KMS-11 (cell line): ENCODE results near the gene CTXND1.

Experiments used
- H2AFZ ChIP-seq: fragments of 200-600 bp; sonication (generic); 2 replicates; pipeline ENCODE4 v1.6.1; 2016; ENCODE audit warnings: antibody characterized with exemption, mixed run types, low read depth
- H3K27ac ChIP-seq: fragments of 200-600 bp; sonication (generic); 2 replicates; pipeline ENCODE4 v1.6.1; 2016; ENCODE audit warnings: mild to moderate bottlenecking, mixed run types
- H3K27me3 ChIP-seq: fragments of 200-600 bp; sonication (generic); 2 replicates; pipeline ENCODE4 v1.6.1; 2017; ENCODE audit warnings: mild to moderate bottlenecking, low read depth, mixed run types, moderate library complexity; ENCODE audit not compliant: insufficient read depth
- H3K36me3 ChIP-seq: fragments of 200-600 bp; sonication (generic); 2 replicates; pipeline ENCODE4 v1.6.1; 2017; ENCODE audit warnings: mild to moderate bottlenecking, mixed run types; ENCODE audit not compliant: insufficient read depth
- H3K4me1 ChIP-seq: fragments of 200-600 bp; sonication (generic); 2 replicates; pipeline ENCODE4 v1.6.1; 2016; ENCODE audit warnings: mild to moderate bottlenecking, low read depth, mixed run types; ENCODE audit not compliant: poor library complexity, severe bottlenecking
- H3K4me2 ChIP-seq: fragments of 200-600 bp; sonication (generic); 2 replicates; pipeline ENCODE4 v1.7.0; 2016; ENCODE audit warnings: mild to moderate bottlenecking, mixed run types
- H3K4me3 ChIP-seq: fragments of 200-600 bp; sonication (generic); IDR thresholded peaks from 2 replicates; pipeline ENCODE4 v1.6.1; 2017; ENCODE audit warnings: low read depth, low read length, mixed read lengths; ENCODE audit not compliant: insufficient read depth
- H3K79me2 ChIP-seq: fragments of 200-600 bp; sonication (generic); 2 replicates; pipeline ENCODE4 v1.6.1; 2016; ENCODE audit warnings: low read depth, mixed run types; ENCODE audit not compliant: insufficient read depth
- H3K9ac ChIP-seq: fragments of 200-600 bp; sonication (generic); 2 replicates; pipeline ENCODE4 v1.6.1; 2016; ENCODE audit warnings: mild to moderate bottlenecking, mixed run types
- H4K20me1 ChIP-seq: fragments of 200-600 bp; sonication (generic); 2 replicates; pipeline ENCODE4 v1.6.1; 2016; ENCODE audit warnings: mild to moderate bottlenecking, mixed run types; ENCODE audit not compliant: insufficient read depth
- TF ChIP-seq, protein P1 (sequence below): fragments of 200-600 bp; sonication (generic); conservative IDR thresholded peaks from 2 replicates; pipeline ENCODE4 v1.6.1; 2017; ENCODE audit warnings: low read depth, mild to moderate bottlenecking, antibody characterized with exemption, low read length, moderate library complexity, mixed read lengths

Gene CTXND1

DNA sequence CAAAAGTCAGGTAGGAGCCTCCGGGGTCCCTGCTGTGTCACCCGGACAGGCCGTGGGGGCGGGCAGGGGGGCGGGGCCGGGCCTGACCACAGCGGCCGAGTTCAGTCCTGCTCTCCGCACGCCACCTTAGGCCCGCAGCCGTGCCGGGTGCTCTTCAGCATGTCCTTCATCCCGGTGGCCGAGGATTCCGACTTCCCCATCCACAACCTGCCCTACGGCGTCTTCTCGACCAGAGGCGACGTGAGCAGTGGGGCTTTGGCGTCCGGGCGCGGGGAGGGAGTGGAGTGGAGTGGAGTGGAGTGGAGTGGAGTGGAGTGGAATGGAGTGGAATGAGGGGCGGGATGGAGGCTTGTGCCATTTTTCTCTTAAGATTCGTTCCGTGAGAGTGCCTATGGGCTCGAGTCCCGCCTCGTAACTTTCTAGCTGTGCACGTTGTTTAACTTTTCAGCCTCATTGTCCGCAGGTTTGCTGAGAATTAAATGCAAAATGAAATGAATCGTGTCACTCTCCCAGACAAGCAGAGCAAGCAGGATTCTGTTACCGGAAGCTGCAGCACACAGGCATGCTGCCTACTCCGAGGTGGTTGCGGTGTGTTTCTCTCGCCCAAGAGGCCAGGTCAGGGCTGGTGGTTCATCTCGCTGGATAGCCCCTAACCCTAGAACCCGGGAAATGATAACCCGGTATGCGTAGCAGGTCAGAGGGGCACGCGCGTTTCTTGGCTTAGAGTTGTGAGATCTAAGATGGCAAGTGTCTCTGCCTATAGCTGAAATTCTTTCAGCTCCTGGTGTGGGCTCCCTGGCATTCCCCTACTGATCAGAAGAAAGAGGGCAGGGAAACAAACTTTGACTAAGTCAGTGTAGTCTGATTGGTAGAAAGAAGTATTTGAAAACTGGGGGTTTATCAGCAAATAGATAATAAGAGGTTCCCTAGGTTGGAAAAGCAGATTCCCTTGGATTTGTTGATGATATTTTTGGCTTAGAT, 98.8 kb downstream of the CTXND1 start, which contains the start of gene FAH:
Gene FAH (plus strand): TSS at position 104 of the 981 bp plus-strand sequence. CDS start 56 bp downstream, at position 160.
- H3K36me3 ChIP-seq = no peaks in the 10 kb centered on the region
- H4K20me1 ChIP-seq = no peaks in the 10 kb centered on the region
- peak within 1 kb of the TSS; percentile 84 for H2AFZ ChIP-seq
- H3K9ac ChIP-seq = peak within 1 kb of the TSS; percentile 63
- H3K27ac ChIP-seq = peak within 1 kb of the TSS; percentile 59
- TF ChIP-seq, protein P1, sequence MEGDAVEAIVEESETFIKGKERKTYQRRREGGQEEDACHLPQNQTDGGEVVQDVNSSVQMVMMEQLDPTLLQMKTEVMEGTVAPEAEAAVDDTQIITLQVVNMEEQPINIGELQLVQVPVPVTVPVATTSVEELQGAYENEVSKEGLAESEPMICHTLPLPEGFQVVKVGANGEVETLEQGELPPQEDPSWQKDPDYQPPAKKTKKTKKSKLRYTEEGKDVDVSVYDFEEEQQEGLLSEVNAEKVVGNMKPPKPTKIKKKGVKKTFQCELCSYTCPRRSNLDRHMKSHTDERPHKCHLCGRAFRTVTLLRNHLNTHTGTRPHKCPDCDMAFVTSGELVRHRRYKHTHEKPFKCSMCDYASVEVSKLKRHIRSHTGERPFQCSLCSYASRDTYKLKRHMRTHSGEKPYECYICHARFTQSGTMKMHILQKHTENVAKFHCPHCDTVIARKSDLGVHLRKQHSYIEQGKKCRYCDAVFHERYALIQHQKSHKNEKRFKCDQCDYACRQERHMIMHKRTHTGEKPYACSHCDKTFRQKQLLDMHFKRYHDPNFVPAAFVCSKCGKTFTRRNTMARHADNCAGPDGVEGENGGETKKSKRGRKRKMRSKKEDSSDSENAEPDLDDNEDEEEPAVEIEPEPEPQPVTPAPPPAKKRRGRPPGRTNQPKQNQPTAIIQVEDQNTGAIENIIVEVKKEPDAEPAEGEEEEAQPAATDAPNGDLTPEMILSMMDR = no peak
- H3K79me2 ChIP-seq = no peaks in the 10 kb centered on the region; the same call in 1 of the 2 replicates
- H3K4me3 ChIP-seq = no peak within 1 kb of the TSS
- H3K4me2 ChIP-seq = peak within 1 kb of the TSS; percentile 81
- no peaks in the 10 kb centered on the region for H3K27me3 ChIP-seq
- peaks cover 15% of the 10 kb centered on the region for H3K4me1 ChIP-seq

DNA sequence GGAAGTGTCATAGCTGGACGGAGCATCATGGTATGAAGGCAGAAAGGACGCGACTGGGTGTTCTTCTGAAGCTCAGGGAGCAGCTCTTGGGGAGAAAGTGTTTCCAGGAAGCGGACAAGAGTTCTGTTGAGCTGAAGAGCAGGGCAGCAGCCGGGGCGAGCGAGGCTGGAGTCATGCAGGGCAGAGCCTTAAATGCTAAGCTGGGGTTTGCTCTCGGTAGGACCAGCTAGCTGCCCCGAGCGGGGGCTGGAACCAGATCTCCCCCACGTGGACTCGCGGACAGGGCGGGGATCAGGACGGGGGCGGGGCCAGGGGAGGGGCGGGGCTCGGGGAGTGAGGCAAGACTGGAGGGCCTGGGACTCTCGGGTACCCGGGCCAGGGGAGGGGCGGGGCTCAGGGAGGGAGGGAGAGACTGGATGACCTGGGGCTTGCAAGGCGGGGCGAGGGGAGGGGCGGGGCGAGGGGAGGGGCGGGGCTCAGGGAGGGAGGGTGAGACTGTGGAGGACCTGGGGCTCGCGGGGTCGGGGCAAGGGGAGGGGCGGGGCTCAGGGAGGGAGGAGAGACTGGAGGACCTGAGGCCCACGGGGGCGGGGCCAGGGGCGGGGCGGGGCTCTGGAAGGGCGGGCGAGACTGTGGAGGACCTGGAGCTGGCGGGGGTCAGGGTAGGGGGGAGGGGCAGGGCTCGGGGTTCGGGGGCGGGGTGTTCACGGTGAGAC, 99.7 kb downstream of the CTXND1 start:
- Histone ChIP-seq H3K4me1 (peaks cover 15% of the 10 kb centered on the region), H2AFZ (peak overlapping the region; percentile 84), H3K27ac (no peak overlapping the region; the same call in 1 of the 2 replicates), H3K9ac (peak overlapping the region; percentile 63; the same call in 1 of the 2 replicates), H3K27me3 (no peaks in the 10 kb centered on the region), H3K79me2 (no peaks in the 10 kb centered on the region; the same call in 1 of the 2 replicates), H3K4me2 (peak overlapping the region; percentile 33), H3K4me3 (no peak overlapping the region), H4K20me1 (no peaks in the 10 kb centered on the region), H3K36me3 (no peaks in the 10 kb centered on the region)
- TF ChIP-seq, protein P1 = no peak

GRCh38 chr15:80151576-80151975, 100.4 kb downstream of the CTXND1 start:
- H3K4me1 ChIP-seq = peaks cover 15% of the 10 kb centered on the region
- no peak overlapping the region for H3K27ac ChIP-seq
- no peak overlapping the region for H3K4me3 ChIP-seq
- peak overlapping the region; percentile 12; the same call in 1 of the 2 replicates for H3K9ac ChIP-seq
- no peaks in the 10 kb centered on the region for H3K36me3 ChIP-seq
- H3K4me2 ChIP-seq = peak overlapping the region; percentile 33
- no peaks in the 10 kb centered on the region for H4K20me1 ChIP-seq
- H2AFZ ChIP-seq = peak overlapping the region; percentile 84
- H3K79me2 ChIP-seq = no peaks in the 10 kb centered on the region; the same call in 1 of the 2 replicates
- TF ChIP-seq, protein P1 = no peak
- no peaks in the 10 kb centered on the region for H3K27me3 ChIP-seq

DNA sequence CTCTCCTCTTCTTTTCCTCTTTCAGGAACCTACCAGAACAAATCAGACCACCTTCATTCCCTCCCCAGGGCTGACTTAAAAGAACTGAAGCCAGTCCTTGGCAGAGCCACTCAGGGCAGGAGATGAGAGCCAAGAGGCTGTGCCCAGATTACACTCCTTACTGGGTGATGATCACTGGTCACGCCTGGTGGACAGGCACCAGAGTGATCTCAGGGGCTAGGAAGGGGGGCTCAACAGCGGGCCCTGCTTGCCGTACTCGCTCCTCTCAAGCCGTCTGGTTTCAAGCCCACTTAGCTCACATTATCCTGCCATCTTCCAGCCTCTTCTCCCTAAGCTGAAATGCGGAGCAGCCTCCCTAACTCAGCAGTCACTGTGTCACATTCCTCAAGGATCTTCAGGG, 100.9 kb downstream of the CTXND1 start:
- Histone ChIP-seq H3K4me3 (no peak overlapping the region), H3K9ac (no peak overlapping the region), H2AFZ (0 out of 2 replicates have a peak overlapping the region, but pooled peaks have one; percentile 84)

More for the DNA sequence above, 100.9 kb downstream of the CTXND1 start:
- no peak overlapping the region for H3K4me2 ChIP-seq
- peaks cover 15% of the 10 kb centered on the region for H3K4me1 ChIP-seq
- no peaks in the 10 kb centered on the region; the same call in 1 of the 2 replicates for H3K79me2 ChIP-seq
- H3K27ac ChIP-seq = no peak overlapping the region
- no peaks in the 10 kb centered on the region for H4K20me1 ChIP-seq
- H3K27me3 ChIP-seq = no peaks in the 10 kb centered on the region
- no peaks in the 10 kb centered on the region for H3K36me3 ChIP-seq
- TF ChIP-seq, protein P1 = no peak
